ENCODE measurements around the gene BCAS3.

GRCh38 chr17:61208301-61209105 lies 530.9 kb downstream of the BCAS3 start:
- TF ChIP-seq ZFX (IDR thresholded peaks at IDR 0.05) (no peak), CTCF (conservative IDR thresholded peaks at IDR 0.05) (no peak)

Measured in C4-2B (cell line).